Forelimb muscle (tissue), 1 donor: ENCODE data around the gene DDX42. TPM values are rescaled to one million over a fixed set of nuclear protein-coding genes. Genes with fewer than 3 reads are reported as not detected.

Experiments used
- polyA plus RNA-seq: library from polyadenylated mRNA; unstranded; fragments of 120-200 nt; gene quantifications from one replicate; pipeline ENCODE4 v1.2.1, GENCODE V29; 2013; ENCODE audit not compliant: insufficient read length

The DDX42 gene
- polyA plus RNA-seq, 1 donor, result 101 TPM

Other genes starting within 250 kb of the DDX42 start
- gene DCAF7, start 223.7 kb upstream of the DDX42 start, polyA plus RNA-seq, result 36.2 TPM
- 18.2 TPM for gene TACO1, start 173.3 kb upstream of the DDX42 start, polyA plus RNA-seq
- 20.8 TPM for gene MAP3K3, start 151.8 kb upstream of the DDX42 start, polyA plus RNA-seq
- gene LIMD2, start 74.0 kb upstream of the DDX42 start, polyA plus RNA-seq, result 8.2 TPM
- gene STRADA, start 32.4 kb upstream of the DDX42 start, polyA plus RNA-seq, result 25.4 TPM
- 54.9 TPM for gene CCDC47, start 573 bp upstream of the DDX42 start, polyA plus RNA-seq
- gene PSMC5, start 53.3 kb downstream of the DDX42 start, polyA plus RNA-seq, result 106 TPM
- 36.5 TPM for gene FTSJ3, start 53.5 kb downstream of the DDX42 start, polyA plus RNA-seq
- 23.5 TPM for gene SMARCD2, start 68.5 kb downstream of the DDX42 start, polyA plus RNA-seq
- gene CSH2, start 99.5 kb downstream of the DDX42 start, polyA plus RNA-seq, result 0.70 TPM
- gene GH2, start 107.8 kb downstream of the DDX42 start, polyA plus RNA-seq, result not detected
- 2.7 TPM for gene CSH1, start 122.4 kb downstream of the DDX42 start, polyA plus RNA-seq
- not detected for gene CSHL1, start 137.1 kb downstream of the DDX42 start, polyA plus RNA-seq
- gene GH1, start 144.7 kb downstream of the DDX42 start, polyA plus RNA-seq, result not detected
- 2.3 TPM for gene CD79B, start 158.2 kb downstream of the DDX42 start, polyA plus RNA-seq
- 50.1 TPM for gene SCN4A, start 198.7 kb downstream of the DDX42 start, polyA plus RNA-seq
- gene PRR29, start 224.2 kb downstream of the DDX42 start, polyA plus RNA-seq, result 2.3 TPM
- gene ICAM2, start 246.5 kb downstream of the DDX42 start, polyA plus RNA-seq, result 25.4 TPM